Astrocyte (in vitro differentiated cells and primary cell): ENCODE results near the gene KRT23. TPM values are rescaled to one million over a fixed set of nuclear protein-coding genes. Genes with fewer than 3 reads are reported as not detected.

Source experiments
- DNase-seq: peaks from one replicate; pipeline ENCODE4 v3.0.0-alpha.2; 2010; ENCODE audit warnings: low read depth
- FAIRE-seq: peaks from 2 replicates; lab custom pipeline; 2011; peaks lifted over from hg19 to GRCh38; lab: Jason Lieb, UNC
- H2AFZ ChIP-seq: 2 replicates; pipeline ENCODE4 v1.6.0; 2012; ENCODE audit warnings: low read depth, low read length, inconsistent platforms
- H3K27ac ChIP-seq: 2 replicates; pipeline ENCODE4 v1.5.1; 2011; ENCODE audit warnings: low read depth, low read length, inconsistent platforms
- H3K27me3 ChIP-seq: 2 replicates; pipeline ENCODE4 v1.6.0; 2011; ENCODE audit warnings: low read length, inconsistent platforms; ENCODE audit not compliant: insufficient read depth
- H3K36me3 ChIP-seq: 2 replicates; pipeline ENCODE4 v1.5.1; 2011; ENCODE audit warnings: low read length, inconsistent platforms; ENCODE audit not compliant: insufficient read depth
- H3K4me1 ChIP-seq: 2 replicates; pipeline ENCODE4 v1.5.1; 2011; ENCODE audit warnings: low read length, inconsistent platforms; ENCODE audit not compliant: insufficient read depth
- H3K4me2 ChIP-seq: 2 replicates; pipeline ENCODE4 v1.6.0; 2012; ENCODE audit warnings: low read length, inconsistent platforms
- H3K4me3 ChIP-seq: 2 replicates; pipeline ENCODE4 v1.5.1; 2011; ENCODE audit warnings: low read depth, mild to moderate bottlenecking, low read length, inconsistent platforms; ENCODE audit not compliant: insufficient read depth
- H3K79me2 ChIP-seq: 2 replicates; pipeline ENCODE4 v1.6.0; 2012; ENCODE audit warnings: mild to moderate bottlenecking, low read length, inconsistent platforms; ENCODE audit not compliant: insufficient read depth
- H3K9ac ChIP-seq: 2 replicates; pipeline ENCODE4 v1.6.0; 2012; ENCODE audit warnings: mild to moderate bottlenecking, low read length, inconsistent platforms
- H3K9me3 ChIP-seq: 2 replicates; pipeline ENCODE4 v1.5.1; 2012; ENCODE audit warnings: low read depth, mild to moderate bottlenecking, low read length, inconsistent platforms; ENCODE audit not compliant: insufficient read depth
- H4K20me1 ChIP-seq: 2 replicates; pipeline ENCODE4 v1.6.0; 2012; ENCODE audit warnings: low read length, inconsistent platforms; ENCODE audit not compliant: insufficient read depth
- H3K27ac Mint-ChIP-seq: one replicate; pipeline ENCODE4 v1.8.0; 2021; ENCODE audit warnings: mild to moderate bottlenecking, mixed read lengths; ENCODE audit not compliant: unreplicated experiment
- H3K27me3 Mint-ChIP-seq: one replicate; pipeline ENCODE4 v1.8.0; 2021; ENCODE audit warnings: low read depth, mixed read lengths; ENCODE audit not compliant: unreplicated experiment
- H3K36me3 Mint-ChIP-seq: one replicate; pipeline ENCODE4 v1.8.0; 2021; ENCODE audit warnings: low read depth, mixed read lengths; ENCODE audit not compliant: unreplicated experiment
- H3K4me1 Mint-ChIP-seq: one replicate; pipeline ENCODE4 v1.8.0; 2021; ENCODE audit warnings: low read depth, mixed read lengths; ENCODE audit not compliant: unreplicated experiment
- H3K4me3 Mint-ChIP-seq: one replicate; pipeline ENCODE4 v1.8.0; 2021; ENCODE audit warnings: mild to moderate bottlenecking, moderate library complexity, mixed read lengths; ENCODE audit not compliant: unreplicated experiment
- H3K9me3 Mint-ChIP-seq: one replicate; pipeline ENCODE4 v1.8.0; 2021; ENCODE audit warnings: mild to moderate bottlenecking, mixed read lengths; ENCODE audit not compliant: unreplicated experiment
- EZH2 ChIP-seq: IDR thresholded peaks from 2 replicates; pipeline ENCODE4 v1.6.1; 2012; ENCODE audit warnings: mild to moderate bottlenecking, low read length, inconsistent platforms; ENCODE audit not compliant: insufficient read depth
- total RNA-seq: library from RNA; stranded (reverse); gene quantifications from 2 replicates; pipeline ENCODE4 v1.2.1, GENCODE V29; 2021
- TF ChIP-seq, protein P1 (sequence below): IDR thresholded peaks from 2 replicates; pipeline ENCODE4 v1.5.1; 2011; ENCODE audit warnings: low read depth, mild to moderate bottlenecking, inconsistent platforms, low read length, moderate library complexity; ENCODE audit not compliant: insufficient read depth

Gene KRT23
- total RNA-seq, 1 donor from 2014 or later: not detected

DNA sequence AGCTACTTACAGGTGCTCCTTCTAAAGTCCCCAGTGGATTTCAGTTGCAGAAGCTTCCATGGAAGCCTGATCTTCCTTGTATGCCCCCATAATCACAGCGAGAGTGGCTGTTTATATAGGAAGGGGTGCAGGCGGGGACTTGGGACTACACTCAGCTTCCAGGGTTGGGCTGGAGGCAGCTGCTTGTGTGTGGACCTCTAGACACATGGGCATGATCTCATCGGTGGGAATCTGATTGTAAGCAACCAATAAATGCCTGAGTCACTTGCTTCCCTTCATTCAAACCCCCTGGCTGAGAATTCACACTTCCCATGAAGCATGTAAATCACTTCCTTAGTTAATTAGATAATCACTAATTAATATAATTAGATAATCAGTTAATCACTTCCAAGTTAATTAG lies 51.4 kb downstream of the KRT23 start:
- Histone ChIP-seq H3K4me2 (no peak overlapping the region), H3K4me1 (no peaks in the 10 kb centered on the region), H2AFZ (no peak overlapping the region), H3K9ac (no peak overlapping the region), H3K36me3 (no peaks in the 10 kb centered on the region), H3K4me3 (no peak overlapping the region), H4K20me1 (no peaks in the 10 kb centered on the region), H3K79me2 (no peaks in the 10 kb centered on the region), H3K27me3 (peaks cover 13% of the 10 kb centered on the region), H3K9me3 (no peaks in the 10 kb centered on the region), H3K27ac (no peak overlapping the region)
- no peak overlapping the region for H3K27ac Mint-ChIP-seq
- no peaks in the 10 kb centered on the region for H3K4me1 Mint-ChIP-seq
- no peak for FAIRE-seq
- H3K9me3 Mint-ChIP-seq: peaks cover 2% of the 10 kb centered on the region
- H3K36me3 Mint-ChIP-seq: no peaks in the 10 kb centered on the region
- DNase-seq: no peak
- H3K27me3 Mint-ChIP-seq: no peaks in the 10 kb centered on the region
- no peak overlapping the region for H3K4me3 Mint-ChIP-seq
- TF ChIP-seq EZH2: no peak
- TF ChIP-seq, protein P1, sequence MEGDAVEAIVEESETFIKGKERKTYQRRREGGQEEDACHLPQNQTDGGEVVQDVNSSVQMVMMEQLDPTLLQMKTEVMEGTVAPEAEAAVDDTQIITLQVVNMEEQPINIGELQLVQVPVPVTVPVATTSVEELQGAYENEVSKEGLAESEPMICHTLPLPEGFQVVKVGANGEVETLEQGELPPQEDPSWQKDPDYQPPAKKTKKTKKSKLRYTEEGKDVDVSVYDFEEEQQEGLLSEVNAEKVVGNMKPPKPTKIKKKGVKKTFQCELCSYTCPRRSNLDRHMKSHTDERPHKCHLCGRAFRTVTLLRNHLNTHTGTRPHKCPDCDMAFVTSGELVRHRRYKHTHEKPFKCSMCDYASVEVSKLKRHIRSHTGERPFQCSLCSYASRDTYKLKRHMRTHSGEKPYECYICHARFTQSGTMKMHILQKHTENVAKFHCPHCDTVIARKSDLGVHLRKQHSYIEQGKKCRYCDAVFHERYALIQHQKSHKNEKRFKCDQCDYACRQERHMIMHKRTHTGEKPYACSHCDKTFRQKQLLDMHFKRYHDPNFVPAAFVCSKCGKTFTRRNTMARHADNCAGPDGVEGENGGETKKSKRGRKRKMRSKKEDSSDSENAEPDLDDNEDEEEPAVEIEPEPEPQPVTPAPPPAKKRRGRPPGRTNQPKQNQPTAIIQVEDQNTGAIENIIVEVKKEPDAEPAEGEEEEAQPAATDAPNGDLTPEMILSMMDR: no peak

DNA sequence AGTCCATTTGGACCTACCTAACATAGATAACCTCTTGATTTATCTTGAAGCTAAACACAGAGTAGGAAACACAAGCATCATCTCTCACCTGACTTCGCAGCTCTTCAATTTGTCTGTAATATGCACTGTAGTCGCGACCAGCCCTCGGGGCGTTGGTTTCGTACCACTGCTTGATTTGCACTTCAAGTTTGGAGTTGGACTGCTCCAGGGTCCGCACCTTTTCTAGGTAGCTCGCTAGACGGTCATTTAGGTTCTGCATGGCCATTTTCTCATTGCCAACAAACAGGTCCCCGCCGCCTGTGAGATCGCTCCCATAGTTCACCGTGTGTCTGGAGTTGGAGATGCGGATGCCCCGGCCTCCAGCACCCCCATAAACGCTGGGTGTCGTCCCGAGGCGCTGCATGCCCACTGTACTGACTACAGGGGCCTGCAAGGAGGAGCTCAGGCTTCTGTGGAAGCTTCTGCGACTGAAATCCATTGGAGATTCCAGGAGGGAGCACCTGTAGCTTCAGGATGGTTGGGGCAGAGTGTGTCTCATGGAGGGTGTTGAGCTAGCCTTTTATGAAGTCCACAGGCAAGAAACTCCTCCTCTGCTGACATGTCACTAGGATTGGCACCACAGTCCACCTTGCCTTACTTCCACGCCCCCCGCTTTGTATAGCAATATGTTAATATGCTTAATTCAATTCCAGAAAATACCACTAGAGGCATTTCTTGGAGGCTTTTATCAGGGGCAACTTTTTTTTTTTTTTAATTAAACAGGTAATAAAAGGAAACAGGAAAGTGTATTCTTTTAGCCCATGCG lies 52.5 kb downstream of the KRT23 start, which contains the start of gene KRT20:
Gene KRT20 (minus strand): TSS at position 535 of the 805 bp plus-strand sequence. CDS start 57 bp downstream, at position 478.
- Mint-ChIP-seq H3K4me1 (no peaks in the 10 kb centered on the region), H3K36me3 (no peaks in the 10 kb centered on the region), H3K27me3 (no peaks in the 10 kb centered on the region), H3K27ac (no peak within 1 kb of the TSS), H3K4me3 (no peak within 1 kb of the TSS), H3K9me3 (peaks cover 2% of the 10 kb centered on the region)
- Histone ChIP-seq H3K79me2 (no peaks in the 10 kb centered on the region), H3K4me2 (no peak within 1 kb of the TSS), H4K20me1 (no peaks in the 10 kb centered on the region), H3K9ac (no peak within 1 kb of the TSS), H3K4me1 (no peaks in the 10 kb centered on the region), H3K4me3 (no peak within 1 kb of the TSS), H2AFZ (no peak within 1 kb of the TSS), H3K9me3 (no peaks in the 10 kb centered on the region), H3K27ac (no peak within 1 kb of the TSS), H3K36me3 (no peaks in the 10 kb centered on the region), H3K27me3 (peaks cover 11% of the 10 kb centered on the region)
- no peak for DNase-seq
- TF ChIP-seq, protein P1: peak; percentile 5
- no peak for TF ChIP-seq EZH2
- no peak for FAIRE-seq
